Neural crest cell (in vitro differentiated cells): ENCODE data around the gene SOX18. TPM values are rescaled to one million over a fixed set of nuclear protein-coding genes. Genes with fewer than 3 reads are reported as not detected.

ENCODE experiments used
- DNase-seq: peaks from one replicate; pipeline ENCODE4 v3.0.0; 2021; ENCODE audit warnings: low read depth, mixed read lengths, low spot score
- H3K27ac Mint-ChIP-seq: one replicate; pipeline ENCODE4 v1.8.0; 2021; ENCODE audit warnings: mild to moderate bottlenecking, mixed read lengths; ENCODE audit not compliant: unreplicated experiment
- H3K27me3 Mint-ChIP-seq: 2 replicates; pipeline ENCODE4 v1.8.0; 2021; ENCODE audit warnings: low read depth, mild to moderate bottlenecking, mixed read lengths
- H3K36me3 Mint-ChIP-seq: 2 replicates; pipeline ENCODE4 v1.8.0; 2021; ENCODE audit warnings: low read depth, mild to moderate bottlenecking, mixed read lengths
- H3K4me1 Mint-ChIP-seq: 2 replicates; pipeline ENCODE4 v1.8.0; 2021; ENCODE audit warnings: mixed read lengths
- H3K4me3 Mint-ChIP-seq: one replicate; pipeline ENCODE4 v1.8.0; 2021; ENCODE audit warnings: mild to moderate bottlenecking, mixed read lengths
- H3K9me3 Mint-ChIP-seq: 2 replicates; pipeline ENCODE4 v1.8.0; 2021; ENCODE audit warnings: mixed read lengths
- CTCF ChIP-seq: fragments of 200-600 bp; sonication (generic); conservative IDR thresholded peaks from 2 replicates; pipeline ENCODE4 v1.5.0; 2021; ENCODE audit warnings: antibody characterized with exemption, mild to moderate bottlenecking
- total RNA-seq: library from RNA; stranded (reverse); gene quantifications from 2 replicates; pipeline ENCODE4 v1.2.1, GENCODE V29; 2021

Gene SOX18
- total RNA-seq, 1 donor from 2014 or later = not detected

GRCh38 chr20:64041040-64041780 lies 8.2 kb downstream of the SOX18 start:
- no peak for TF ChIP-seq CTCF
- H3K36me3 Mint-ChIP-seq = no peaks in the 10 kb centered on the region
- peaks cover 92% of the 10 kb centered on the region for H3K27me3 Mint-ChIP-seq
- no peak for DNase-seq
- peaks cover 4% of the 10 kb centered on the region for H3K4me1 Mint-ChIP-seq
- peak overlapping the region; percentile 39 for H3K4me3 Mint-ChIP-seq
- no peaks in the 10 kb centered on the region for H3K9me3 Mint-ChIP-seq
- no peak overlapping the region for H3K27ac Mint-ChIP-seq

GRCh38 chr20:64040231-64041039 lies 9.0 kb downstream of the SOX18 start:
- Mint-ChIP-seq H3K36me3 (no peaks in the 10 kb centered on the region), H3K27me3 (peaks cover 85% of the 10 kb centered on the region), H3K27ac (no peak overlapping the region), H3K4me1 (peaks cover 4% of the 10 kb centered on the region), H3K9me3 (no peaks in the 10 kb centered on the region), H3K4me3 (peak overlapping the region; percentile 46)
- TF ChIP-seq CTCF = no peak
- no peak for DNase-seq

- H3K4me1 Mint-ChIP-seq = peaks cover 4% of the 10 kb centered on the region
- H3K36me3 Mint-ChIP-seq = no peaks in the 10 kb centered on the region
- no peaks in the 10 kb centered on the region for H3K9me3 Mint-ChIP-seq
- peaks cover 82% of the 10 kb centered on the region for H3K27me3 Mint-ChIP-seq
- H3K27ac Mint-ChIP-seq = no peak overlapping the region
- H3K4me3 Mint-ChIP-seq = peak overlapping the region; percentile 67
- DNase-seq = no peak
- no peak for TF ChIP-seq CTCF
Measured at GRCh38 chr20:64039293-64040160, 9.9 kb downstream of the SOX18 start.

GRCh38 chr20:64038565-64039292 lies 10.7 kb downstream of the SOX18 start:
- Mint-ChIP-seq H3K4me3 (peak overlapping the region; percentile 57), H3K27ac (no peak overlapping the region), H3K9me3 (no peaks in the 10 kb centered on the region), H3K4me1 (peaks cover 4% of the 10 kb centered on the region), H3K27me3 (peaks cover 74% of the 10 kb centered on the region), H3K36me3 (no peaks in the 10 kb centered on the region)
- peak; percentile 72 for TF ChIP-seq CTCF
- peak; percentile 71 for DNase-seq

- H3K27ac Mint-ChIP-seq = no peak overlapping the region
- H3K36me3 Mint-ChIP-seq = no peaks in the 10 kb centered on the region
- H3K4me1 Mint-ChIP-seq = peaks cover 4% of the 10 kb centered on the region
- no peak overlapping the region for H3K4me3 Mint-ChIP-seq
- no peaks in the 10 kb centered on the region for H3K9me3 Mint-ChIP-seq
- no peak for TF ChIP-seq CTCF
- H3K27me3 Mint-ChIP-seq = peaks cover 69% of the 10 kb centered on the region
- DNase-seq = no peak
Measured at GRCh38 chr20:64038224-64038564, 11.2 kb downstream of the SOX18 start.
